ENCODE results near the gene ITGA1.

ITGA1 gene

DNA sequence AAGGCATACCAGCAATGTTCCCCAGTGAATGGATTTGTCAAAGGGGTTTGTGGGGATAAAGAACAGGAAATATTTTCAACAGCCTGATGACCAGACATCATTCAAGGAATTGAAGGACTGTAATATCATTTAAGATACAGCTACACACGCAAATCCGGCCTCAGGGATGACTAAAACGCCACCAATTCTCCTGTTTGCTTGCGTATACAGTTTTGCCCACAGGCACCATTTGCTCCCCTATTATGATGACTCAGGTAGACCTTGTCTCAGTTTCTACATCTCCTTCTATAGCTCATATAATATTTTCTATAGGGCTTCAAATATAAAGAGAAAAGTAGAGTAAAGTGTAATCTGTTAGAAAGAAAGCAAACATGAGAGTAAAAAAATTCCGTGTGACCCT, 29.7 kb upstream of the ITGA1 start:
- H3K27ac Mint-ChIP-seq (ENCODE audit: low read depth): no peak overlapping the region
- no peaks in the 10 kb centered on the region for H3K27me3 Mint-ChIP-seq
- ATAC-seq (replicated peaks; ENCODE audit: extremely low read depth, poor library complexity, severe bottlenecking) (no peak), DNase-seq (ENCODE audit: low spot score in 2 of 2) (no peak)
- no peaks in the 10 kb centered on the region for H3K4me1 Mint-ChIP-seq
- H3K4me3 Mint-ChIP-seq: no peak overlapping the region
- H3K36me3 Mint-ChIP-seq (ENCODE audit: insufficient read depth): no peaks in the 10 kb centered on the region
- H3K9me3 Mint-ChIP-seq: no peaks in the 10 kb centered on the region

DNA sequence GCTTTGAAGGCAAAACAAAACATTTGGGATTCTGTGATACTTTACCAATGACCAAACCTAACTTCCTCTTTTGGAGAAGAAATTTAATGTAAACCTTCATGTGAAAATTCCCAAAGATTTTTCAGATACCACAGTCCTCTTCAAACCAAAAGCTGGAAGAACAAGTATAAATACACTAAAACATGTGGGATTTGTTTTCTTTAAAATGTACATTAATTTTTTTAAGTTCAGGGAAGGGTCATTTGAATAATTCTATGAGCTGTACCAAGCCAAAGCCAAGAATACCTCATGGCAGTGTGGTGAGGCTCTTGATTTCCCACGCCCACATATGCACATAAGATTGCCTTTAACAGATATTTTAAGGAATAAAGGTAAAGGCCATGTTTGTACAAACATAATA, 28.4 kb upstream of the ITGA1 start:
- ATAC-seq (replicated peaks; ENCODE audit: extremely low read depth, poor library complexity, severe bottlenecking): no peak
- no peaks in the 10 kb centered on the region for H3K36me3 Mint-ChIP-seq (ENCODE audit: insufficient read depth)

DNA sequence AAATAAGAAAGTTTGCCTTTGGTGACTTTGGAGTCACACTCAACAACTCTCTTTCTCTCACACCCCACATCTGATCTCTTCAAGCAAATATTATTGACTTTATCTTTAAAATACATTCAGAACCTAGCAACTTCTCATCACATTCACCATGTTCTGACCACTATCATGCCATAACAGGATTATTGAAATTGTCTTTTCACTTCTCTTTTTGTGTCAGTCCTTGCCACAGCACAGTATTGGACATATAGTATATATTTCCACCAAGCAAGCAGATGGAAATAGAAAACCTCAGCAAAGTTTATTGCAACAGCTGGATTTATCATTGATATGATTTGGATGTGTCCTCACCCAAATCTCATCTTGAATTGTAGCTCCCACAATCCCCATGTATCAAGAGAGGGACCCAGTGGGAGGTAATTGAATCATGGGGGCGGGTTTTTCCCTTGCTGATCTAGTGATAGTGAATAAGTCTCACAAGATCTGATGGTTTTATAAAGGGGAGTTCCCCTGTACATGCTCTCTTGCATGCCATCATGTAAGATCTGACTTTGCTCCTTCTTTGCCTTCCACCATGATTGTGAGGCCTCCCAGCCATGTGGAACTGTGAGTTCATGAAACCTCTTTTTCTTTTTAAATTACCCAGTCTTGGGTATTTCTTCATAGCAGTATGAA, 26.9 kb upstream of the ITGA1 start:
- no peak for ATAC-seq (replicated peaks; ENCODE audit: extremely low read depth, poor library complexity, severe bottlenecking)
- H3K4me1 Mint-ChIP-seq: no peaks in the 10 kb centered on the region

More for the DNA sequence above, 28.4 kb upstream of the ITGA1 start:
- DNase-seq (ENCODE audit: low spot score in 2 of 2): no peak
- Mint-ChIP-seq H3K27me3 (no peaks in the 10 kb centered on the region), H3K27ac (ENCODE audit: low read depth) (no peak overlapping the region), H3K9me3 (no peaks in the 10 kb centered on the region), H3K4me3 (no peak overlapping the region), H3K4me1 (no peaks in the 10 kb centered on the region)

DNA sequence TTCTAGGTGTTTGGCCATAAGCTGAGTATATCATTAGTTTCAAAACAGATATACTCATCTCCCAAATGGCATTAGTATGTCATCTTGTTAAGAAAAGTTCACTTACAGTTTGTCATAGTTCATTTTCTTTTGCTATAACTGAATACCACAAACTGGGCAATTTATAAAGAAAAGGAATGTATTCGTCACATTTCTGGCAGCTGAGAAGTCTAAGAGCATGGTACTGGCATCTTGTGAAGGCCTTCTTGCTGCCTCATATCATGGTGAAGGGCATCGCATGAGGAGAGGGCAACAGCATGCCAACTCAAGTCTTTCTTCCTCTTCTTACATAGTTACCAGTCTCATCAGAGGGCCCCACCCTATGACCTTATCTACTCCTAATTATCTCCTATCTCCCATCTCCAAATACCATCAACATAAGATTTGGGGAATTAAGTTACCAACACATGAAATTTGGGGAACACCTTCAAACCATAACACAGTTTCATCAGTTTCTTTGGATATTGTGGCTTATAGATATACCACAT, 20.4 kb upstream of the ITGA1 start:
- peaks cover 16% of the 10 kb centered on the region for H3K4me1 Mint-ChIP-seq

More for the DNA sequence above, 26.9 kb upstream of the ITGA1 start:
- H3K4me3 Mint-ChIP-seq: no peak overlapping the region
- H3K9me3 Mint-ChIP-seq: no peaks in the 10 kb centered on the region
- H3K27ac Mint-ChIP-seq (ENCODE audit: low read depth): no peak overlapping the region
- H3K27me3 Mint-ChIP-seq: no peaks in the 10 kb centered on the region
- DNase-seq (ENCODE audit: low spot score in 2 of 2): no peak
- H3K36me3 Mint-ChIP-seq (ENCODE audit: insufficient read depth): no peaks in the 10 kb centered on the region

DNA sequence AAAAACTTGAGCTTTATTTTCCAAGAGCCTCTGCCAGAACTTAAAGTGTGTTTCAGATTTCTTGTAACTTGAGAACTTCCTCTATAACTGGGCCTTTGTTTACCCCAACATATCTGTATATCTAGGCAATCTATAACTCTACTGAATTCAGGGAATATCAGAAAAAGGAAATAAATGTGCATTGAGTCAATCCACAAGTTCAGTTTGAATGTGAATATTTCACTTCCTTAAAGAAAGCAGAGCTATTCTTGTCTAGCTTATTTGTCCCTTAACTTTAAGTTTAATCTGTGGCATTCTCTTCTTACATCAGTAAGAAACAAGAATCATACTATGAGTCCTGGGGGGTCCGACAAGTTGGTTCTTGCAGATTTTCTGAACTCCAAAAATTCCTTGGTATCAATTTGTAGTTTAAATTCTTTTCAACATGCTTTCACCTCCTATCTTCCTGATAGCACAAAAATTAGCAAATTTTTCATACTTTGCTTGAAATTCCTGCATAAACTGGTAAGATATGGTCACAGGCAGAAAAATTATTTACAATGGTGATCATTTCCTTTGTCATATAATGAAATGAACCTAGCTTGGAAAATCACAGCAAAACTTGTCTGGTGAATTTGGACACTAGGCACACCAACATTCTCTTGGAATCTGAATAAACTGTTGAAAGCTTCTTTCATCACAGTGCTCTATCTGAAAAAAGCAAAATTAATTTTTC, 19.8 kb upstream of the ITGA1 start:
- Mint-ChIP-seq H3K9me3 (no peaks in the 10 kb centered on the region), H3K27me3 (no peaks in the 10 kb centered on the region), H3K27ac (ENCODE audit: low read depth) (no peak overlapping the region), H3K4me1 (peaks cover 22% of the 10 kb centered on the region), H3K4me3 (no peak overlapping the region), H3K36me3 (ENCODE audit: insufficient read depth) (no peaks in the 10 kb centered on the region)
- ATAC-seq (replicated peaks; ENCODE audit: extremely low read depth, poor library complexity, severe bottlenecking): no peak
- DNase-seq (ENCODE audit: low spot score in 2 of 2): no peak

More for the DNA sequence above, 20.4 kb upstream of the ITGA1 start:
- Mint-ChIP-seq H3K4me3 (no peak overlapping the region), H3K27me3 (no peaks in the 10 kb centered on the region), H3K36me3 (ENCODE audit: insufficient read depth) (no peaks in the 10 kb centered on the region), H3K27ac (ENCODE audit: low read depth) (no peak overlapping the region), H3K9me3 (no peaks in the 10 kb centered on the region)
- ATAC-seq (replicated peaks; ENCODE audit: extremely low read depth, poor library complexity, severe bottlenecking) (no peak), DNase-seq (ENCODE audit: low spot score in 2 of 2) (no peak)

DNA sequence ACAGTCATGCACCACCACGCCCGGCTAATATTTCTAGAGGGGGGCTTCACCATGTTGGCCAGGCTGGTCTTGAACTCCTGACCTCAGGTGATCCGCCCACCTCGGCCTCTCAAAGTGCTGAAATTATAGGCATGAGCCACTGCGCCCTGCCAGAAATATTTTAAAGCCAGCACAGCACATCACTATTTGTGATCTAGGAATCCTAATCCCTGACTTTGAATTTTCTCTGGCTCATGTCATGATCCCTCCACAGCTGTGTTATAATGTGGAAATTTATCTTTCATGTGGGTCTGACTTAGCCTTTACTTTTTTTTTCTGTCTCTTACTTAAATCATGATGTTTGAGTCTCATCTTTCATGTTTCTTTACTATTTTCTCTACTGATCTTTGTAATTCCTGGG, 18.7 kb upstream of the ITGA1 start:
- Mint-ChIP-seq H3K27me3 (no peaks in the 10 kb centered on the region), H3K4me3 (no peak overlapping the region), H3K4me1 (peaks cover 27% of the 10 kb centered on the region), H3K36me3 (ENCODE audit: insufficient read depth) (no peaks in the 10 kb centered on the region), H3K9me3 (no peaks in the 10 kb centered on the region), H3K27ac (ENCODE audit: low read depth) (no peak overlapping the region)
- ATAC-seq (replicated peaks; ENCODE audit: extremely low read depth, poor library complexity, severe bottlenecking): no peak
- no peak for DNase-seq (ENCODE audit: low spot score in 2 of 2)

DNA sequence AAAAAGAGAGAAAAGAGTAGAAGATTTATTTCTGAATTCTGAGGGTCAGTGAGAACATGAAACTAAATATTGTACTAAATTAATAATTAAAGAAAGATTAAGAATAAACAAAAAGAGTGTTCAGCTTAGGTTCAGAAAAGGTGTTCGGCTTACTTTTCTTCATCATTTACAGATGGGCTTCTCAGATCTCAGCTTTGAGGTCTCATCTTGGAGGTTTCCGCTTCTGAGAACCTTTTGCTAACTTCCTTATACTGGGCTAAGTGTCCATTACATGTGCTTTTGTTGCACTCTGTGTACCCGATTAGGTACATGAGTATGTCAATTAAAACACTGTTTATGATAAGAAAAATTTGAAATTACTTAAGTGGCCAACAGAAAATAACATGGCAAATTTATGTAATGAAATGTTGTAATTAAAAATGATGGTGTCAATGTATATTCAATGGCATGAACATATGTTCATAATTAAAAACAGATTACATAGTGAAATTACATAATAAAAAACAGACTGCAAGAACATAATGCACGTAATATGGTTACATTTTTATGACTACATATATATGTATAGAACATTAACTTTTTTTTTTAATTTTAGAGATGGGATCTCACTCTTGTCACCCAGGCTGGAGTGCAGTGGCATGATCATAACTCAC, 17.3 kb upstream of the ITGA1 start:
- H3K4me1 Mint-ChIP-seq: peaks cover 33% of the 10 kb centered on the region
- no peak for DNase-seq (ENCODE audit: low spot score in 2 of 2)
- H3K4me3 Mint-ChIP-seq: no peak overlapping the region
- no peaks in the 10 kb centered on the region for H3K9me3 Mint-ChIP-seq
- no peak overlapping the region for H3K27ac Mint-ChIP-seq (ENCODE audit: low read depth)
- no peaks in the 10 kb centered on the region for H3K36me3 Mint-ChIP-seq (ENCODE audit: insufficient read depth)
- no peak for ATAC-seq (replicated peaks; ENCODE audit: extremely low read depth, poor library complexity, severe bottlenecking)
- H3K27me3 Mint-ChIP-seq: no peaks in the 10 kb centered on the region

DNA sequence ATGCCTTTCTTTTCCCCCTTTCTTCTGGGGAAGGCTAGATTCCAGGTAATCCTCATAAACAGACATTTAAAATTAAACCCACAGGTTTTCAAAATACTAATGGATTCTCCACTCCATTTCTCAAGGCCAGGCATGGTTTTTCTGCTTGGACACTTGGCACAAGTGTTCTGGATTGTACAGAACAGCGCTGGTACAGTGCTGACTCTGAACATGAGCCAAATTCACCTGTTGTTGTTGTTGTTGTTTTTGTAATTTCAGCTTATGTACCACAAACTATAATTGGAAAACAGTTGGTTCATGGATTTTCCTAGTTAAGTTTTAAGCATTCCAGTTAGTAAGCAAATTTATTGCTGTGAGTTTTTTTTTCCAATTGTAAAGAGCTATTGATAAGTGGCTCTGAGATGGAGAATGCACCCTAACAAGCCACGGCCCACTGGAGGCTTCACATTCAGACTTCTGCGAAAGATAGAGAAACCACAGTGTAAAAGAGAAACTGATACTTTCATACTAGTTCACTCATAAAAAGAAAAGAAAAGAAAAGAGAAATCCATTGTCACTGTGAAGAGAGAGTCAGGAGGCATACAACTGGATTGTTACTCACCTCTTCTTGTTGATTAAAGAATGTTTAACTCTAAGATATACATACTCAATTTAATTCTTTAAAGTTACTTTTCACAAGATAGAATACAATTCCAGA, 16.2 kb upstream of the ITGA1 start:
- H3K27me3 Mint-ChIP-seq: no peaks in the 10 kb centered on the region
- no peaks in the 10 kb centered on the region for H3K36me3 Mint-ChIP-seq (ENCODE audit: insufficient read depth)
- no peaks in the 10 kb centered on the region for H3K9me3 Mint-ChIP-seq
- ATAC-seq (replicated peaks; ENCODE audit: extremely low read depth, poor library complexity, severe bottlenecking) (peak; percentile 33), DNase-seq (ENCODE audit: low spot score in 2 of 2) (no peak)
- peak overlapping the region; percentile 58 for H3K27ac Mint-ChIP-seq (ENCODE audit: low read depth)
- peak overlapping the region; percentile 26 for H3K4me3 Mint-ChIP-seq
- H3K4me1 Mint-ChIP-seq: peaks cover 44% of the 10 kb centered on the region

DNA sequence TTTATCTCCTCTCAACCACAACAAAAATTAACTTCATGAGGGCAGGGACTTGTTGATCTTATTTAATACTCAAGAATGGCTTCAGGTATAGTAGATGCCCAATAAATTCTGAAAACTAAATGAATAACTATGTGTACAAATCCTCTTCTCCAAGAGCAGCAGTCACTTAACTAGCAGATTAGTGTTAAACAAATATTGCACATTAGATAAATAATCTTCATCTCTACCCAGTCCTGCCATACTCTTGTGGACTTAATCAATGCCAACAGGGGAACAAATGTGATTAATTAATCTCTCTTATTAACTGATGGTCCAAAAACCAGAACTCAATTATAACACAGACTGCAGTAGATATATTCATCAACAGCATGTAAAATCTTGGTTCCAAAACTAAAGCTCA, 15.0 kb upstream of the ITGA1 start:
- Mint-ChIP-seq H3K4me3 (no peak overlapping the region), H3K4me1 (peaks cover 45% of the 10 kb centered on the region), H3K9me3 (no peaks in the 10 kb centered on the region), H3K27me3 (no peaks in the 10 kb centered on the region), H3K36me3 (ENCODE audit: insufficient read depth) (no peaks in the 10 kb centered on the region), H3K27ac (ENCODE audit: low read depth) (peak overlapping the region; percentile 58)
- no peak for ATAC-seq (replicated peaks; ENCODE audit: extremely low read depth, poor library complexity, severe bottlenecking)
- no peak for DNase-seq (ENCODE audit: low spot score in 2 of 2)

DNA sequence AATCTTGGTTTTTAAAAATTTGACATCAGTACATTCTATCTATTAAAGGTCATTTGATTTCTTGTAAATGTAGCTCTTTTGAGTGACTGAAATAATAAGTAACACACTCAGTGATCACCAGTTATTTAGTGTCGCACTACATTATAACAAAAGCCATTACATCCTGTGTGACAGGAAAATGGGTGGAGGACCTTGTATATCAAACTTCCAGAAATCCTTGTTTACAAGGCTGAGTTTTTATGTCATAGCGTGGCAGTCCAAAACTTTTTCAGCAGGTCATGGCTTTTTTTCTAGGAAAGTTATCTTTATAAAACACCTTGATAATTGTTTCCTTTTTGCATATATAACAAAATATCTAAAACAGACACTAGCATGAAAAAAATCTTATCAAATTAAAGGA, 14.4 kb upstream of the ITGA1 start:
- H3K4me1 Mint-ChIP-seq: peaks cover 45% of the 10 kb centered on the region
- H3K9me3 Mint-ChIP-seq: no peaks in the 10 kb centered on the region
- ATAC-seq (replicated peaks; ENCODE audit: extremely low read depth, poor library complexity, severe bottlenecking) (no peak), DNase-seq (ENCODE audit: low spot score in 2 of 2) (no peak)
- no peak overlapping the region for H3K27ac Mint-ChIP-seq (ENCODE audit: low read depth)
- H3K4me3 Mint-ChIP-seq: no peak overlapping the region
- no peaks in the 10 kb centered on the region for H3K27me3 Mint-ChIP-seq
- H3K36me3 Mint-ChIP-seq (ENCODE audit: insufficient read depth): no peaks in the 10 kb centered on the region

DNA sequence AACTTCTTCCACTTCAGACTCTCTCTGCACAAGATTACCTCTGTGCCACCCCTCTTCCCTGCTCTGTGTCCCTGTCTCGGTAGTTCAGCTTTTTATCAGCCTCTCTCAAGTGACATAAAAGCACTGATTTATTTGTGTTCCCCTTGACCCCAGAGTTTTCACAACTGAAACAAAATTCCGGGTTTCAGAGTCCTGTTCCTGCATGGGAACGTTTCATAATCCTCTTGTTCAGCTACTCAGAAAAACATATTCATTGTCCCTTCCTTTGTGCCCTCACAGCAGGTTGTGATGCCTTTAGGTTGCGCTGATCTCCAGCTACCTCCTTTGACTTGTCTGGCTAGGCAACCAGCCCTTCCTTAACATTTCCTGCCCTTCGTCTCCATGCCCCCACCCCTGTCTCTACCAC, 13.7 kb upstream of the ITGA1 start:
- Mint-ChIP-seq H3K36me3 (ENCODE audit: insufficient read depth) (no peaks in the 10 kb centered on the region), H3K27ac (ENCODE audit: low read depth) (no peak overlapping the region), H3K27me3 (no peaks in the 10 kb centered on the region), H3K4me3 (no peak overlapping the region), H3K9me3 (no peaks in the 10 kb centered on the region), H3K4me1 (peaks cover 45% of the 10 kb centered on the region)
- no peak for ATAC-seq (replicated peaks; ENCODE audit: extremely low read depth, poor library complexity, severe bottlenecking)
- DNase-seq (ENCODE audit: low spot score in 2 of 2): no peak

DNA sequence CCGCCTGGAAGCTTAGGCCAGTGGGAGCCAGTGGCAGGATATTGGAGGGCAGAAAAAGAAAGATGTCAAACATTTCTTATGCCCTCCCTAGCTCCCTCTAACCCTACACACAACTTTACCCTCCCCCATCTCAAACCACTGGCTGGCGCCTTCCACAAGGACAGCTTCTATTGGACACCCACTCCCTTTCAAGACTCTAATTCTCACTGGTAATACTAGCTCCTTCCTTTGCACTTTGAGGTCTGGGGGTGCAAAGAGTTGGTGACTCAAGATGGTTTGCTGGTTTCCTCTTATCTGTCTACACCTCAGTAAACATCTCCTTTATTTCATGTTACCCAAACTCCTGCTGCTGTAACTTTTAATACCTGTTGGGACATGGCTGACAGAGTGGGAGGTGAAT, 11.6 kb upstream of the ITGA1 start:
- peak; percentile 90 for ATAC-seq (replicated peaks; ENCODE audit: extremely low read depth, poor library complexity, severe bottlenecking)
- Mint-ChIP-seq H3K27me3 (no peaks in the 10 kb centered on the region), H3K4me1 (peaks cover 39% of the 10 kb centered on the region), H3K27ac (ENCODE audit: low read depth) (peak overlapping the region; percentile 14), H3K36me3 (ENCODE audit: insufficient read depth) (no peaks in the 10 kb centered on the region), H3K4me3 (peak overlapping the region; percentile 36), H3K9me3 (no peaks in the 10 kb centered on the region)
- DNase-seq (ENCODE audit: low spot score in 2 of 2): peak; percentile 15 to 66
